ENCODE results near the gene FRMD5.
"Not testable (repeated sequence)": the region's sequence is repeated elsewhere in the genome, so short reads cannot be mapped to it uniquely, and the experiment has no call there.

The FRMD5 gene

GRCh38 chr15:43881245-43881644, 313.8 kb downstream of the FRMD5 start:
- DNase-seq = no peak

GRCh38 chr15:43880406-43881194, 314.5 kb downstream of the FRMD5 start:
- no peak for DNase-seq

GRCh38 chr15:43879386-43880355, 315.4 kb downstream of the FRMD5 start:
- DNase-seq = no peak

- no peak for DNase-seq
Measured at GRCh38 chr15:43878446-43878845, 316.6 kb downstream of the FRMD5 start.

GRCh38 chr15:43877371-43877770, 317.7 kb downstream of the FRMD5 start:
- no peak for DNase-seq

- DNase-seq = no peak
Measured at GRCh38 chr15:43876872-43877271, 318.2 kb downstream of the FRMD5 start.

- no peak for DNase-seq
Measured at GRCh38 chr15:43873651-43874050, 321.4 kb downstream of the FRMD5 start.

- DNase-seq = peak; percentile 27
Measured at GRCh38 chr15:43872416-43873020, 322.6 kb downstream of the FRMD5 start.

GRCh38 chr15:43871835-43872234, 323.2 kb downstream of the FRMD5 start:
- DNase-seq = no peak

GRCh38 chr15:43868406-43868805, 326.7 kb downstream of the FRMD5 start:
- DNase-seq = no peak

GRCh38 chr15:43867096-43867495, 328.0 kb downstream of the FRMD5 start:
- DNase-seq = no peak

GRCh38 chr15:43866636-43867035, 328.4 kb downstream of the FRMD5 start:
- DNase-seq = not testable (repeated sequence)

- no peak for DNase-seq
Measured at GRCh38 chr15:43859546-43859945, 335.5 kb downstream of the FRMD5 start.

GRCh38 chr15:43854801-43855200, 340.3 kb downstream of the FRMD5 start:
- DNase-seq = no peak

- DNase-seq = no peak
Measured at GRCh38 chr15:43852607-43853006, 342.5 kb downstream of the FRMD5 start.

- no peak for DNase-seq
Measured at GRCh38 chr15:43851251-43851650, 343.8 kb downstream of the FRMD5 start.

GRCh38 chr15:43845421-43845820, 349.6 kb downstream of the FRMD5 start:
- DNase-seq = no peak

- not testable (repeated sequence) for DNase-seq
Measured at GRCh38 chr15:43832485-43832884, 362.6 kb downstream of the FRMD5 start.

GRCh38 chr15:43831519-43832052, 363.5 kb downstream of the FRMD5 start:
- DNase-seq = not testable (repeated sequence)

GRCh38 chr15:43830691-43831275, 364.3 kb downstream of the FRMD5 start:
- not testable (repeated sequence) for DNase-seq

- DNase-seq = not testable (repeated sequence)
Measured at GRCh38 chr15:43829951-43830540, 365.0 kb downstream of the FRMD5 start.

GRCh38 chr15:43828061-43828657, 366.9 kb downstream of the FRMD5 start:
- peak; percentile 30 for DNase-seq

All from CD4-positive, alpha-beta T cell treated with Interleukin-17A for 1 hour (primary cell).